IMR-90 (cell line): Measurements from ENCODE around the gene SPTSSB. TPM values are rescaled to one million over a fixed set of nuclear protein-coding genes. Genes with fewer than 3 reads are reported as not detected.

Experiments
- ATAC-seq: fragments of 200-7000 bp; cut with Tn5 transposase; 2 replicates; pipeline ENCODE4 v1.9.1; 2020; ENCODE audit warnings: low read depth, mild to moderate bottlenecking, moderate library complexity
- BruUV-seq: library from RNA; stranded (reverse); fragments of 400-500 nt; replicated peaks from 2 replicates; lab custom pipeline; 2021; lab: Mats Ljungman, UMichigan
- CTCF ChIA-PET: fragments of 300-600 bp; formaldehyde crosslinking; extraction: SDS; loops from one replicate; lab custom pipeline; 2021; ENCODE audit warnings: antibody characterized with exemption; lab: Yijun Ruan, JAX
- POLR2A ChIA-PET: fragments of 300-600 bp; sonication (Branson Sonifier 250); formaldehyde crosslinking; loops from one replicate; lab custom pipeline; 2022; ENCODE audit warnings: antibody characterized with exemption; ENCODE audit not compliant: unreplicated experiment; lab: Charles Lee
- DNase-seq: peaks from one replicate; pipeline ENCODE4 v3.0.0; 2013
- H2AFZ ChIP-seq: replicated peaks from 2 replicates; pipeline ENCODE3; 2013; ENCODE audit warnings: low read length, mild to moderate bottlenecking; ENCODE audit not compliant: poor library complexity
- H2AK5ac ChIP-seq: 2 replicates; pipeline ENCODE4 v1.6.1; 2013; ENCODE audit warnings: low read depth, low read length, inconsistent platforms
- H2AK9ac ChIP-seq: replicated peaks from 2 replicates; pipeline ENCODE3; 2013; ENCODE audit warnings: mild to moderate bottlenecking, low read depth, low read length, moderate library complexity; ENCODE audit not compliant: poor library complexity
- H2BK120ac ChIP-seq: 2 replicates; pipeline ENCODE4 v1.6.1; 2013; ENCODE audit warnings: low read depth, low read length, inconsistent platforms
- H2BK15ac ChIP-seq: 3 replicates; pipeline ENCODE4 v1.6.1; 2013; ENCODE audit warnings: low read depth, low read length, inconsistent platforms
- H2BK20ac ChIP-seq: 2 replicates; pipeline ENCODE4 v1.6.1; 2013; ENCODE audit warnings: low read depth, mild to moderate bottlenecking, inconsistent platforms, low read length, moderate library complexity
- H2BK5ac ChIP-seq: 2 replicates; pipeline ENCODE4 v1.6.1; 2013; ENCODE audit warnings: mild to moderate bottlenecking, low read depth, low read length, inconsistent platforms; ENCODE audit not compliant: poor library complexity, severe bottlenecking
- H3K14ac ChIP-seq: replicated peaks from 2 replicates; pipeline ENCODE4 v1.6.1; 2013; ENCODE audit warnings: low read depth, low read length, inconsistent platforms
- H3K18ac ChIP-seq: 2 replicates; pipeline ENCODE4 v1.6.1; 2013; ENCODE audit warnings: low read depth, low read length, control low read depth
- H3K23ac ChIP-seq: 2 replicates; pipeline ENCODE4 v1.6.1; 2013; ENCODE audit warnings: low read depth, low read length, inconsistent platforms
- H3K27ac ChIP-seq: 2 replicates; pipeline ENCODE4 v1.5.1; 2013; ENCODE audit warnings: mild to moderate bottlenecking, control low read depth, low read length; ENCODE audit not compliant: insufficient read depth
- H3K27me3 ChIP-seq: 2 replicates; pipeline ENCODE4 v1.6.1; 2013; ENCODE audit warnings: low read length; ENCODE audit not compliant: control insufficient read depth, insufficient read depth
- H3K36me3 ChIP-seq: 2 replicates; pipeline ENCODE4 v1.6.1; 2013; ENCODE audit warnings: low read length, mixed read lengths; ENCODE audit not compliant: control insufficient read depth, insufficient read depth
- H3K4ac ChIP-seq: 2 replicates; pipeline ENCODE4 v1.6.1; 2013; ENCODE audit warnings: low read depth, low read length, inconsistent platforms
- H3K4me1 ChIP-seq: 2 replicates; pipeline ENCODE4 v1.6.1; 2013; ENCODE audit warnings: low read length, mixed read lengths; ENCODE audit not compliant: control insufficient read depth, insufficient read depth
- H3K4me2 ChIP-seq: 2 replicates; pipeline ENCODE4 v1.6.1; 2013; ENCODE audit warnings: low read depth, mild to moderate bottlenecking, control low read depth, low read length, moderate library complexity
- H3K4me3 ChIP-seq: 2 replicates; pipeline ENCODE4 v1.5.1; 2013; ENCODE audit warnings: low read depth, mild to moderate bottlenecking, control low read depth, low read length, moderate library complexity; ENCODE audit not compliant: insufficient read depth
- H3K56ac ChIP-seq: 2 replicates; pipeline ENCODE4 v1.6.1; 2013; ENCODE audit warnings: low read length, inconsistent platforms; ENCODE audit not compliant: insufficient read depth; ENCODE audit errors: extremely low read depth
- H3K79me1 ChIP-seq, 2 experiments: 2 replicates each; pipeline ENCODE4 v1.6.1; 2013; ENCODE audit warnings: low read length in 2 of 2, inconsistent platforms in 1 of 2, low read depth in 1 of 2
- H3K9ac ChIP-seq: 2 replicates; pipeline ENCODE4 v1.6.1; 2013; ENCODE audit warnings: low read depth, low read length, control low read depth
- H3K9me1 ChIP-seq: 2 replicates; pipeline ENCODE4 v1.6.1; 2013; ENCODE audit warnings: low read length, inconsistent platforms; ENCODE audit not compliant: insufficient read depth
- H3K9me3 ChIP-seq: 2 replicates; pipeline ENCODE4 v1.6.1; 2013; ENCODE audit warnings: low read length; ENCODE audit not compliant: control insufficient read depth, insufficient read depth
- H4K20me1 ChIP-seq: 2 replicates; pipeline ENCODE4 v1.6.1; 2013; ENCODE audit warnings: low read length, inconsistent platforms; ENCODE audit not compliant: insufficient read depth
- H4K5ac ChIP-seq: 2 replicates; pipeline ENCODE4 v1.6.1; 2013; ENCODE audit warnings: mild to moderate bottlenecking, low read depth, low read length, control low read depth
- H4K8ac ChIP-seq, 2 experiments: 2 replicates each; pipeline ENCODE4 v1.6.1; 2013; ENCODE audit warnings: low read depth in 2 of 2, low read length in 2 of 2, control low read depth in 1 of 2, inconsistent platforms in 1 of 2
- H4K91ac ChIP-seq: 2 replicates; pipeline ENCODE4 v1.6.1; 2013; ENCODE audit warnings: low read depth, low read length, inconsistent platforms; ENCODE audit not compliant: insufficient read depth
- BHLHE40 ChIP-seq: fragments of 150-350 bp; IDR thresholded peaks from 2 replicates; pipeline ENCODE4 v1.6.1; 2016; ENCODE audit warnings: mild to moderate bottlenecking, low read depth, low read length
- CEBPB ChIP-seq: IDR thresholded peaks from 2 replicates; pipeline ENCODE4 v1.6.1; 2012; ENCODE audit warnings: low read depth, low read length, improper control_type of control experiment
- CHD1 ChIP-seq: IDR thresholded peaks from 2 replicates; pipeline ENCODE4 v1.6.1; 2012; ENCODE audit warnings: low read depth, low read length, improper control_type of control experiment
- CTCF ChIP-seq: conservative IDR thresholded peaks from 2 replicates; pipeline ENCODE4 v1.5.1; 2012; ENCODE audit warnings: mild to moderate bottlenecking, low read depth, low read length, improper control_type of control experiment
- FOS ChIP-seq: fragments of 150-350 bp; IDR thresholded peaks from 2 replicates; pipeline ENCODE4 v1.6.1; 2016; ENCODE audit warnings: low read depth, low read length
- MAFK ChIP-seq: IDR thresholded peaks from 2 replicates; pipeline ENCODE4 v1.6.1; 2012; ENCODE audit warnings: low read depth, low read length, improper control_type of control experiment
- MAZ ChIP-seq: IDR thresholded peaks from 2 replicates; pipeline ENCODE4 v1.6.1; 2012; ENCODE audit warnings: low read depth, mild to moderate bottlenecking, low read length, improper control_type of control experiment, moderate library complexity, borderline replicate concordance
- MXI1 ChIP-seq: IDR thresholded peaks from 2 replicates; pipeline ENCODE4 v1.6.1; 2012; ENCODE audit warnings: low read depth, mild to moderate bottlenecking, low read length, moderate library complexity, borderline replicate concordance
- NFE2L2 ChIP-seq: fragments of 150-350 bp; IDR thresholded peaks from 2 replicates; pipeline ENCODE4 v1.6.1; 2016; ENCODE audit warnings: low read depth, mild to moderate bottlenecking, low read length
- POLR2A ChIP-seq: IDR thresholded peaks from 2 replicates; pipeline ENCODE4 v1.6.1; 2012; ENCODE audit warnings: mild to moderate bottlenecking, low read depth, low read length
- RAD21 ChIP-seq: IDR thresholded peaks from 2 replicates; pipeline ENCODE4 v1.6.1; 2012; ENCODE audit warnings: low read length, improper control_type of control experiment
- RCOR1 ChIP-seq: IDR thresholded peaks from 2 replicates; pipeline ENCODE4 v1.6.1; 2012; ENCODE audit warnings: mild to moderate bottlenecking, low read length, improper control_type of control experiment; ENCODE audit not compliant: insufficient replicate concordance
- RFX5 ChIP-seq: IDR thresholded peaks from 2 replicates; pipeline ENCODE4 v1.8.0; 2012; ENCODE audit warnings: low read depth, mild to moderate bottlenecking, low read length, moderate library complexity
- SMC3 ChIP-seq: fragments of 150-350 bp; IDR thresholded peaks from 2 replicates; pipeline ENCODE4 v1.6.1; 2016; ENCODE audit warnings: low read depth, mild to moderate bottlenecking, antibody characterized with exemption, low read length, moderate library complexity
- USF2 ChIP-seq: fragments of 150-350 bp; IDR thresholded peaks from 2 replicates; pipeline ENCODE4 v1.6.1; 2017; ENCODE audit warnings: mild to moderate bottlenecking, antibody characterized with exemption, low read length, low read depth
- WGBS, 2 experiments: methylation state at CpG; one replicate each; pipeline versions ENCODE4 v1.1.5 to v1.1.7; 2013; ENCODE audit warnings: missing lambda C conversion rate in 2 of 2; ENCODE audit not compliant: insufficient read length in 1 of 2; ENCODE audit errors: extremely low coverage in 2 of 2; 5-methylcytosine and 5-hydroxymethylcytosine counted together
- dilution Hi-C: fragments of 300-500 bp; cut with HindIII; formaldehyde crosslinking; loops from one replicate; pipeline ENCODE4 v1.14.3; 2018; ENCODE audit warnings: low sequenced_read_pairs; ENCODE audit not compliant: unreplicated experiment
- in situ Hi-C: fragments of 300-500 bp; cut with MboI; formaldehyde crosslinking; loops from 3 replicates; pipeline ENCODE4 v1.14.3; 2019; ENCODE audit warnings: low sequenced_read_pairs, inconsistent platforms, mixed read lengths
- intact Hi-C: fragments of 100-400 bp; cut with micrococcal nuclease; formaldehyde crosslinking; loops from 2 replicates; pipeline ENCODE4 v1.10.0; 2022
- polyA plus RNA-seq, 3 experiments: library from polyadenylated mRNA; depleted of rRNA; stranded (reverse); fragments of >200 nt; gene quantifications; 2 replicates each; pipeline ENCODE4 v1.2.3, GENCODE V29; 2012; ENCODE audit warnings: low replicate concordance in 1 of 3
- total RNA-seq: library from RNA; depleted of rRNA; stranded (reverse); fragments of >200 nt; gene quantifications from 2 replicates; pipeline ENCODE4 v1.2.3, GENCODE V29; 2012
- TF ChIP-seq, protein P1 (sequence below): fragments of 150-350 bp; IDR thresholded peaks from 2 replicates; pipeline ENCODE4 v1.6.1; 2016; ENCODE audit warnings: low read depth, mild to moderate bottlenecking, low read length, moderate library complexity, borderline replicate concordance

Gene SPTSSB
- total and polyA plus RNA-seq, 2 of the 4 experiments (the other 2 are of a cell fraction), result not detected

- Histone ChIP-seq H3K79me1 (no peaks in the 10 kb centered on the region), H3K9ac (no peak overlapping the region), H4K5ac (no peak overlapping the region), H3K4me3 (no peak overlapping the region), H2AFZ (no peak overlapping the region), H3K9me1 (no peaks in the 10 kb centered on the region), H2BK15ac (no peak overlapping the region), H4K91ac (no peak overlapping the region), H3K23ac (no peak overlapping the region), H3K56ac (no peak overlapping the region), H3K27ac (no peak overlapping the region), H3K14ac (no peak overlapping the region), H3K27me3 (0 out of 2 replicates have a peak, but pooled peaks cover 1% of the 10 kb centered on the region), H3K4ac (no peak overlapping the region), H4K8ac (no peak overlapping the region), H4K20me1 (no peaks in the 10 kb centered on the region), H2BK20ac (no peak overlapping the region), H3K4me1 (no peaks in the 10 kb centered on the region), H3K36me3 (no peaks in the 10 kb centered on the region), H3K9me3 (no peaks in the 10 kb centered on the region), H3K18ac (no peak overlapping the region), H2BK5ac (no peak overlapping the region), H3K4me2 (no peak overlapping the region), H2AK5ac (no peak overlapping the region), H2BK120ac (no peak overlapping the region), H2AK9ac (no peak overlapping the region)
- in situ Hi-C loops (no loop called here), dilution Hi-C loops (no loop called here), intact Hi-C loops (no loop called here)
- DNase-seq (no peak), ATAC-seq (no peak)
- no CpG with 5 or more reads among the region's 2 CpGs for WGBS, 2 experiments
- ChIA-PET POLR2A (no interaction called here), CTCF (no interaction called here)
- BruUV-seq, result no TSS peak
- TF ChIP-seq, protein P1, sequence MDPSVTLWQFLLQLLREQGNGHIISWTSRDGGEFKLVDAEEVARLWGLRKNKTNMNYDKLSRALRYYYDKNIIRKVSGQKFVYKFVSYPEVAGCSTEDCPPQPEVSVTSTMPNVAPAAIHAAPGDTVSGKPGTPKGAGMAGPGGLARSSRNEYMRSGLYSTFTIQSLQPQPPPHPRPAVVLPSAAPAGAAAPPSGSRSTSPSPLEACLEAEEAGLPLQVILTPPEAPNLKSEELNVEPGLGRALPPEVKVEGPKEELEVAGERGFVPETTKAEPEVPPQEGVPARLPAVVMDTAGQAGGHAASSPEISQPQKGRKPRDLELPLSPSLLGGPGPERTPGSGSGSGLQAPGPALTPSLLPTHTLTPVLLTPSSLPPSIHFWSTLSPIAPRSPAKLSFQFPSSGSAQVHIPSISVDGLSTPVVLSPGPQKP, result no peak
- TF ChIP-seq MXI1 (no peak), RCOR1 (no peak), MAZ (no peak), POLR2A (no peak), NFE2L2 (no peak), USF2 (no peak), CEBPB (no peak), BHLHE40 (no peak), MAFK (no peak), CTCF (no peak), FOS (no peak), RFX5 (no peak), SMC3 (no peak), CHD1 (no peak), RAD21 (no peak)
Measured at GRCh38 chr3:161322781-161323568, 48.3 kb downstream of the SPTSSB start.
